Mucosa of stomach (tissue), 1 donor: ENCODE measurements around the gene ZCCHC4.
"Not testable (repeated sequence)": the region's sequence is repeated elsewhere in the genome, so short reads cannot be mapped to it uniquely, and the experiment has no call there.

ENCODE experiments used
- H3K27me3 ChIP-seq: one replicate; pipeline ENCODE4 v1.7.0; 2013; ENCODE audit warnings: mild to moderate bottlenecking, low read length; ENCODE audit not compliant: control insufficient read depth, insufficient read depth
- H3K36me3 ChIP-seq: one replicate; pipeline ENCODE4 v1.7.0; 2013; ENCODE audit warnings: low read length; ENCODE audit not compliant: control insufficient read depth, insufficient read depth
- H3K4me1 ChIP-seq: one replicate; pipeline ENCODE4 v1.7.0; 2013; ENCODE audit warnings: mild to moderate bottlenecking, low read length; ENCODE audit not compliant: control insufficient read depth, insufficient read depth
- H3K4me3 ChIP-seq: one replicate; pipeline ENCODE4 v1.7.0; 2013; ENCODE audit warnings: low read length
- H3K9ac ChIP-seq: one replicate; pipeline ENCODE4 v1.7.0; 2013; ENCODE audit warnings: mild to moderate bottlenecking, low read length, moderate library complexity
- H3K9me3 ChIP-seq: one replicate; pipeline ENCODE4 v1.7.0; 2013; ENCODE audit warnings: mild to moderate bottlenecking, low read length, moderate library complexity; ENCODE audit not compliant: control insufficient read depth
- donor health status: Pancreatic carcinoma.

ZCCHC4 gene

GRCh38 chr4:25303578-25303977 lies 9.0 kb upstream of the ZCCHC4 start:
- H3K4me3 ChIP-seq = no peak overlapping the region
- H3K9ac ChIP-seq = no peak overlapping the region
- no peaks in the 10 kb centered on the region for H3K36me3 ChIP-seq
- H3K9me3 ChIP-seq = no peaks in the 10 kb centered on the region
- H3K4me1 ChIP-seq = peaks cover 6% of the 10 kb centered on the region
- no peaks in the 10 kb centered on the region for H3K27me3 ChIP-seq

GRCh38 chr4:25306518-25307057 lies 6.0 kb upstream of the ZCCHC4 start:
- Histone ChIP-seq H3K27me3 (no peaks in the 10 kb centered on the region), H3K36me3 (no peaks in the 10 kb centered on the region), H3K9me3 (no peaks in the 10 kb centered on the region), H3K9ac (no peak overlapping the region), H3K4me3 (no peak overlapping the region), H3K4me1 (no peaks in the 10 kb centered on the region)

GRCh38 chr4:25307596-25307995 lies 5.0 kb upstream of the ZCCHC4 start:
- no peaks in the 10 kb centered on the region for H3K4me1 ChIP-seq
- no peak overlapping the region for H3K9ac ChIP-seq
- no peak overlapping the region for H3K4me3 ChIP-seq
- H3K36me3 ChIP-seq = no peaks in the 10 kb centered on the region
- H3K27me3 ChIP-seq = no peaks in the 10 kb centered on the region
- H3K9me3 ChIP-seq = no peaks in the 10 kb centered on the region

- Histone ChIP-seq H3K4me3 (no peak overlapping the region), H3K4me1 (peaks cover 3% of the 10 kb centered on the region), H3K27me3 (no peaks in the 10 kb centered on the region), H3K36me3 (no peaks in the 10 kb centered on the region), H3K9ac (no peak overlapping the region), H3K9me3 (no peaks in the 10 kb centered on the region)
Measured at GRCh38 chr4:25308306-25308705, 4.3 kb upstream of the ZCCHC4 start.

- Histone ChIP-seq H3K36me3 (no peaks in the 10 kb centered on the region), H3K9me3 (no peaks in the 10 kb centered on the region), H3K27me3 (no peaks in the 10 kb centered on the region), H3K4me1 (peaks cover 4% of the 10 kb centered on the region), H3K4me3 (no peak overlapping the region), H3K9ac (no peak overlapping the region)
Measured at GRCh38 chr4:25308761-25309160, 3.8 kb upstream of the ZCCHC4 start.

- no peaks in the 10 kb centered on the region for H3K9me3 ChIP-seq
- no peaks in the 10 kb centered on the region for H3K27me3 ChIP-seq
- no peaks in the 10 kb centered on the region for H3K36me3 ChIP-seq
- no peak overlapping the region for H3K9ac ChIP-seq
- H3K4me3 ChIP-seq = no peak overlapping the region
- H3K4me1 ChIP-seq = peaks cover 4% of the 10 kb centered on the region
Measured at GRCh38 chr4:25310066-25310802, 2.3 kb upstream of the ZCCHC4 start.

GRCh38 chr4:25310803-25311166 lies 1.8 kb upstream of the ZCCHC4 start:
- Histone ChIP-seq H3K27me3 (no peaks in the 10 kb centered on the region), H3K9me3 (no peaks in the 10 kb centered on the region), H3K4me3 (no peak overlapping the region), H3K9ac (no peak overlapping the region), H3K4me1 (peaks cover 4% of the 10 kb centered on the region), H3K36me3 (no peaks in the 10 kb centered on the region)

- H3K36me3 ChIP-seq = no peaks in the 10 kb centered on the region
- no peaks in the 10 kb centered on the region for H3K9me3 ChIP-seq
- H3K9ac ChIP-seq = peak overlapping the region; percentile 66
Measured at GRCh38 chr4:25313201-25313895, 774 bp downstream of the ZCCHC4 start.

GRCh38 chr4:25320336-25320735 lies 7.8 kb downstream of the ZCCHC4 start:
- Histone ChIP-seq H3K36me3 (no peaks in the 10 kb centered on the region), H3K4me3 (no peak overlapping the region), H3K4me1 (no peaks in the 10 kb centered on the region), H3K27me3 (no peaks in the 10 kb centered on the region), H3K9me3 (no peaks in the 10 kb centered on the region), H3K9ac (no peak overlapping the region)

More at GRCh38 chr4:25313201-25313895, 774 bp downstream of the ZCCHC4 start:
- Histone ChIP-seq H3K27me3 (no peaks in the 10 kb centered on the region), H3K4me3 (peak overlapping the region; percentile 34), H3K4me1 (peaks cover 4% of the 10 kb centered on the region)

- Histone ChIP-seq H3K4me1 (no peaks in the 10 kb centered on the region), H3K9ac (no peak overlapping the region), H3K27me3 (no peaks in the 10 kb centered on the region), H3K9me3 (no peaks in the 10 kb centered on the region), H3K36me3 (no peaks in the 10 kb centered on the region), H3K4me3 (no peak overlapping the region)
Measured at GRCh38 chr4:25320773-25321172, 8.2 kb downstream of the ZCCHC4 start.

- no peaks in the 10 kb centered on the region for H3K27me3 ChIP-seq
- no peak overlapping the region for H3K4me3 ChIP-seq
- no peak overlapping the region for H3K9ac ChIP-seq
- H3K4me1 ChIP-seq = no peaks in the 10 kb centered on the region
- H3K9me3 ChIP-seq = no peaks in the 10 kb centered on the region
- no peaks in the 10 kb centered on the region for H3K36me3 ChIP-seq
Measured at GRCh38 chr4:25321703-25322102, 9.1 kb downstream of the ZCCHC4 start.

- not testable (repeated sequence) for H3K27me3 ChIP-seq, H3K9me3 ChIP-seq, H3K4me3 ChIP-seq, H3K9ac ChIP-seq, H3K4me1 ChIP-seq, H3K36me3 ChIP-seq
Measured at GRCh38 chr4:25328463-25328862, 15.9 kb downstream of the ZCCHC4 start.
